NCI-H460 (cell line): ENCODE data around the gene ENOX2. TPM values are rescaled to one million over a fixed set of nuclear protein-coding genes. Genes with fewer than 3 reads are reported as not detected.

Experiments used
- DNase-seq: peaks from one replicate; pipeline ENCODE4 v3.0.0-alpha.2; 2016; ENCODE audit warnings: low read depth; ENCODE audit errors: extremely low read depth
- total RNA-seq: library from RNA; depleted of rRNA; stranded (reverse); fragments of >200 nt; shearing (Covaris generic); gene quantifications from 2 replicates; pipeline ENCODE4 v1.2.3, GENCODE V29; 2014

The ENOX2 gene
- total RNA-seq, 1 experiment from 2014 or later, result 14.6 TPM

DNA sequence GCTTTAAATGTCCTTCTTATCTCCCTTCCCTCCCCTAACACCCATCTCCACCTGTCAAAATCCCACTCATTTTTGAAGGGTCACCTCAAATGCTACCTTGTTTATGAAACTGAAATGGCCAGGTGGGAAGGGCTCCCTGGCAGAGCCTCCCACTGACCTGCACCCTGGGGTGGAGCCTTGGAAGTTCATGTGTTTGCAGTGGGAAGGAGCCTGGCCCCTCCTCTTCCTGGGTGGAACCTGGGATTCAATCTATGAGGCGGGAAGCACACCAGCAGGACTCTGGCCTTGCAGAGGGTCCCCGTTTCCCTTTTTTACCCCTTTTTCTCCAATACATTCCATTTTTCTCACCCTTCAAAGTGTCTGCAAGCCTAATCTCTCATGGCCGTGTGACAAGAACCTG lies 197.4 kb downstream of the ENOX2 start:
- no peak for DNase-seq

DNA sequence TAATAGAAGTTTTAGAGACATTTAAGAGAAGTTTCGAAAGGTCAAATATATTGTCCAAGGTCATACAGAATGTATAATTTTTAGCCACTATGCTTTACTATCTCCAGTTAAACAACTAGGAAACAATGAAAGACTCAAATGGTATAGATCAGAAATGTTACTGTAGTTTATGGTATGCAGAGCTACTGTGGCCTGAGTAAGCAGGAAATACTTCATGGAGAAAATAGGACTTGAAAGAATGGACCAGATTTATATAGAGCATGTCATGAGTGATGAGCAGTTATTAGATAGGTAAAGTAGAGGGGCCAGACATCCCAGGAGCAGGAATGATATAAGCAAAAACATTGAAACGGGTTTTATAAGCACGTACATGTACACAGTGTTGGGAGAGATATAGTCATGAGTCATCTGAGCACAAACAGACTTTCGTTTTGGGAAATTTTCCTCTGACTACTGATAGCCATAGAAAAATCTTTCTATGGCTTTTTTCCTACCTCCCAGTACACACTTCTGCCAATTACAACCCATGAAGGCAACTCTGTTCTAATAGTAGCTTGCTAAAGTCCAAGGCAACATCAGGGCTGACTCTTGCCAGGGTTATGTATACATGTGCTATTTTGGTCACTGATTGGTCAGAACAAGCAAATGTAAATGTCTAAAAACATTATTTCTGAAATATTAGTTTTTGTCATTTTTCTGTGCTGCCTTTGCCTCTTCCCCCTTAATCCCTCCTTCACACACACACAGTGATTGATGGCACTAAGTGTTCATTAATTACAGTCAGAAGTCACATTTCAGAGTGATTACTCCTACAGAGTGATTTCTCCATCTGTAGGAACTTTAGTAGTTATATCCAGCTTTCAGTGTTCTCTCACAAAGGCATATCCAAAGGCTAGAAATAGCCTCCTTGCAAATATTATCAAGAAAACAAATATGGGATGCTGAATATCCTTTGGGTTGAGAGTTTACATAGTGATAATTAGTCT lies 198.7 kb downstream of the ENOX2 start:
- no peak for DNase-seq

DNA sequence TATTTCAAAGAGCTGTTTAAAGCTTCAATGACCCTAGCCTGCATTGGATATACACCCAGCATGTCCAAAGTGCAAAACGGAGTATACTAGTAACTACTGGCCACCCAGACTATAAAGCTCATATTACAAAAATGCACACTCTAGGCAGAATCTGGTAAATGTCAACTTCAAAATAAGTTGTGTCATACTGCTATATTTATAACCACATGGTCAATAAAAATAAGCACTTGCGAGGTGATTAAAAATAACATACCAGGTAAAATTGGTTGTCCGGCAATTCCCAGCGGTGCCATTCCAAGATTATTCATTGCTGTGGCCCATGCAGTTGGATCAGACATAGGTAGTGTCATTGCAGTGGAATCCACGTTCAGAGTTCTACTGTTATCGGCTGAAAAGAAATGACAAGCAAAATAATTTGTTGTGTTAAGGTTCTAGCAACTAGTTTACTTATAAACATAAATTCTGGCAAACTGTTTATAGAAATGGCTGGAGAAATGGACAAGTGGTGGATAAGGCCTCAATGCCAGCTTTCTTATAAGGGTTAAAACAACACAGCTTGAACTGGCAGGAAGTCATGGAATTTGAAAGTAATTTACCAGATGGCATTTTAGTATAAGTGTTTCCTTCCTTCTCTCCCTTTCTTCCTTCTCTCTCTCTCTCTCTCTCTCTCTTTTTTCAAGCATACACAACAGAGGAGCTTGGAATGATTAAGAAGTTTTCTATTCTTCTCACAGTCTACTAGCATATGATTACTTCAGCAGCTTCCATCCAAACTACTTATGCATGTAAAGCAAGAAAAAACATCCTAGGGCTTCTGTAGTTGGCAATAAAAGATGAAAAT lies 199.9 kb downstream of the ENOX2 start:
- no peak for DNase-seq

DNA sequence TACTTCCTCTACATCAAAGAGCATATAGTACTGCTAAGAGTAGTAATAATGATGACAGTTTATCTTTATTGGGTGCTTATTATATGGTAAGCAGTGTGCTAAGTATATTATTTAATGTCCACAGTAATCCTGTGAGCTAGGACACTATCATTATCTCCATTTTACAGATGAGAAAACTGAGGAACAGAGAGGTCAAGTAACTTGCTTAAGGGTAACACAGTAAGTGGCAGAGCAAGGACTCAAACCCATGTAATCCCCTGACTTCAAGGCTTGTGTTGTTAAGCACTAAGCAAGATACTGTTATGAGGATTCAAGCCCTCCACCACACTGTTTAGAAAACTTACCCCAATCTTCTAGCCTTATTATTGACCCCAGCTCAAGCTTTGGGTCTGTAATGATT lies 202.4 kb downstream of the ENOX2 start:
- no peak for DNase-seq

DNA sequence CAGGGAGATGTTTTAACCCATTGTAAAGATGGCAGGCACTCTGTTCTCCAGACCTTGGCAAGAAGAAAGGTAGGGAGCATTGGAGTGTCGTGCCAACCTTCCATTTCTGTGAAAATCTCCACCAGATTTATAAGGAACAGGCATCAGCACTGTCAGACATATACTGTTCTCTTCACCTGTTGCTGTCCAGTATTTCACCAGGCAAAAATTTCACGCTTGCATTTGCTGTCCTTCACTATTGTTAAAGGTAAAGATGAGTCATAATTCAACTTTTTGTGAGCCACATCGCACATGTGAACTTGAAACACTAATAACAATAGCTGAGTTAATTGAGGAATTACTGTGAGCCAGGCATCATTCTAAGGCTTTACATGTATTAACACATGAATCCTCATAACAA lies 203.4 kb downstream of the ENOX2 start:
- DNase-seq, result no peak

DNA sequence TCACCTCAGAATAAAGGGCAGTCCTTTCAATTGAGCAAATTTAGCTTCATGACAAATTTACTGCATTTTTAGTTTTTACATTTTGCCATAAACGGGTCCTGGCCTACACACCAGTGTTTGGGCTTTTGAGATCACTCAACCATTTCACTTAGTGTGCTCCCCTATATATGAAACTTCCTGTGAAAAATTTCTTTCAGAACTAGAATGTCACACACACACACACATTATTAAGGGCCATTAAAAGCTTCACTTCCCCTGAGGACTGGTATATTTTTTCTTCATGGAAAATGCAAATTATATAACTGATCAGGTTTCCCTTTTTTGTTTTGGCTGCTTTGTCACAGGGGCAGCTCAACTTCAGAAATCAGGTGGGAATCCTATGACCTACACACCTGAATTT lies 206.5 kb downstream of the ENOX2 start:
- DNase-seq, result no peak

DNA sequence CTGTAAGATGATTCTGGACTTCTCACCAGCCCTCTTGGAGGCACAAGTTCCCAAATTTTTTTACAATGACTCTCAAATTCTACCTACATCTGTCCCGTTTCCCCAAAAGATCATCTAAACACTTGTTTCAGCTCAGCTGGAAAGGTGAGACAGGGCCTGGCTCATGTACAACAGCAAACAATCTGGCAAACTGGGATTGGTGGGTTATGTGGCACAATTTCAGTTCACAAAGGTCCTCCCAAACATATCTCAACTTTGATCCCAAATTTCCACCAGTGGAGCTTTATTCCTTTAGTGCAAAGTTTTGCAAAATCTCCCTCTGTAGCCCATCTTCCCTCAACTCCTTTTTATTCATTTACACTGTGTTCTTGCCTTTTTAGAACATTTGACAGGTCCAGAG lies 207.1 kb downstream of the ENOX2 start:
- DNase-seq, result no peak

DNA sequence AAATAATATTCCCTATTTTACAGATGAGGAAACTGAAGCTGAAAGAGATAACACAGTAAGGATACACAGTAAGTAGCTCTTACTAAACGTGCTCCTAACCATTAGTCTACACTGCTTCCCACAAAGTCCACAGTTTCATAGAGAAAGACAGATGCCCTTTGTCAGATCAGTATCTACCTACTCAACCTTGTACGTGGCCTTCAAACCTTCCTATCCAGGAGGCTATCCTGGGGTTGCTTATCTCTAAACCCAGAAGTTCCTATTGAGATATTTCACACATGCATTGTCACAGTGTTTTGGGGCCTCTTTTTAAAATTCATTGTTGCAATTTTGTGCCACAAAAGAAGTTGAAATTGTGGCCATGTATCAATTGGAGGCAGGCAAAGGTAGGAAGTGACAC lies 208.0 kb downstream of the ENOX2 start:
- DNase-seq, result no peak

DNA sequence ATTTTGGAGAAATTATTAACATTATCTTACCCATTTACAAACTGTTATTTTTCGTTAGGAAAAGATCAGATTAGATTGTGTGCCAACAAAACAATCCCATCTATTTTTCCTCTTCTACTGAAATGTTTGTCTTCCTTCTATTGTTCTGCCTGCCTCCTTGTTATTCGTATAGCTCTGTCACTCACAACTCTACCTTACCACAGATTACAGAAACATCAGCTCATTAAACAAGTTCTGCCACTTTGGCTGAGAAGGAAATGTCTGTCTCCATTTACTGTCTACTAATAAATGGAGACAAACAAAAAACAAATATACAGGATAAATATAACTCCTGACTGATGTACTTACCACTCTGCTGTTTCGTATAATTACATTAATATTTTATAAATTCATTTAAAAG lies 211.4 kb downstream of the ENOX2 start:
- no peak for DNase-seq

DNA sequence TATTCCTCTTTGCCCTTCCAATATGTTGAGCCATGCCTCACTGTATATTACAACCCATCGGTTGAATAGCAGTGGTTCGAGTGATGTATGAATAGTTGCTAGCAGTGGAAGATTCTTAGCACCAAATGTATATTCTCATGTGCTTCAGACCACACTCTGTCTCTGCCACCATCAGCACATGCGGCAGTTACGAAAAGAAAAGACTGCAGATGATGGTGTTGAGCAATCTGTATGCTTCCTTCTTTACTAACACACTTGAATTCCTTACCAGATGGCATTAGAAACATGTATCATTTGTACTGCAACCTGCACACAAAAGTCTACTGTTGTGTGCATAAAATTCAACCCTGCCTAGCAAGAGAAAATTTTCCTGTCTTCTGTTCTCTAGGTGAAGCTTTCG lies 214.6 kb downstream of the ENOX2 start:
- no peak for DNase-seq

DNA sequence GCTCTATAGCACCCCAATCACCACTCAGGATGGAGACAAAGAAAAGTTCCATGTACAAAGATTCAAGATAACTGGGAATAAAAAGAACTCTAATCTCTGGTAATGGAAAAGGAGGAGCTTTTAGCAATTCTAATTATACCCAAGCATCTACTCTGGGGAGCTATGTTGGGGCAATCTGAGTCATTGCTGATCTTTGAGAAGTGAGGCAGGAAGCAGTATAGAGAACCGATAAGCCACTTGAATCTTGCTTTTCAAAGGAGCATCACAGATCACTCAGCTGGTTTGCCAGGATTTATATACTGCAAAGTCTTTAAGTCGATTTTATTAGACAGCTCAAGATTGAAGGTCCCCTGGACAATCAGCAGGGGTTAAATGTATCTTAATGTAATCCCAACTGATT lies 220.0 kb downstream of the ENOX2 start:
- DNase-seq, result no peak

DNA sequence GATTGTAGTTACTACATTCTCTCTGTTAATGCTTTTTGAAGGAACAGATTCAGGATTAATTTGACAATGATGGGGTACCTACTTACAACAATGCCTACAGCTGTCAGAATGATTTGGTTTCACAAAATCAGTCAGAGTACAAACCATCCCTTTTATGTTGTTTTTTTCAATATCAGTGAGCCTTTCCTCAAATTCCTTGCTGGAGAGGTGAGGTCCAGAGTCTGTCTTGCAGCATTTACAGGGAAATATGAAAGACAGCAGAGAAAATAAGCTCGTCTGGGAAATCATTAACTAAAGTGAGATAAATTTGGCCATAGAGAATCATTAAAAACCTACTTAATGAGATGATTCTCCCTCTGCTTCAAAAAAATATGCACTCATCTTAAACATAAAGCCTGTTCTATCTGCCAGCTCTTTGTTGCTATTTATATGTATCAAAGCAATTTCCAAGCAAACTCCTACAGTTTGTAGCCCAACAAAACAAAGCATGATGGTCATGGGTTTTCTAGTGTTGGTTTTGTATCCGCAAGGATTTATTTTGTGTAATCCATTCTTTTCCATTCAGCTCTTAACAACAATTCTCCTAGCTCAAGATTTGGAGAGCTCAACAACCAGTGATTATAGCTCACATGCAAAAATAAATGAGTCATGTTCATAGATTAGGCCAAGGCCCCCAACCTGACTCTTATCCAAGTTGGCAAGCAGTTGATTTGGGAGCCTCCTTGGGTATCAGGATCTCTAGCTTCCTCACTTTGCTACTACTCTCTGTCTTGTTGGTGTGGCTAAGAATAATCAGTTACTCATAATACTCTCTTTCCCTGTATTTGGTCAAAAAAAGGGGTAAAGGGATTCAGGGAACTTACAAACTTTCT lies 222.6 kb downstream of the ENOX2 start:
- DNase-seq, result no peak

DNA sequence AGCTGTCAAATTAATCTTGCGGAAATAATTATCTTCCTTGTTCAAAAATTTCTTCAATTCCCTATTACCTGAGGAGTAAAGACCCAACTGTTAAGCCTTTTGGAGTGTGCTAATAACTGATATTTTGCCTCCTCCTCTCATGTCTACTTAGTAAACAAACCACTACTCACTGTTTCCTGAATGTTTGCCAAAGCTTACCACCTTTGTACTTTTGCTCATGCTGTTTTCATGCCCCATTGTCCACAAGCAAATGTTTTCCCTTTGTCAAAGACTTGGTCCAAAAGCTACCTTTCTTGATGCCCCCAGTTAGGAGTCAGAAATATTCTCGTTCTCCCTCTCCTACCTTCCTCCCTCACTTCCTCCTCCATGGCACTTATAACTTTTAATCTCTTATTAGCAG lies 226.1 kb downstream of the ENOX2 start:
- DNase-seq, result no peak

DNA sequence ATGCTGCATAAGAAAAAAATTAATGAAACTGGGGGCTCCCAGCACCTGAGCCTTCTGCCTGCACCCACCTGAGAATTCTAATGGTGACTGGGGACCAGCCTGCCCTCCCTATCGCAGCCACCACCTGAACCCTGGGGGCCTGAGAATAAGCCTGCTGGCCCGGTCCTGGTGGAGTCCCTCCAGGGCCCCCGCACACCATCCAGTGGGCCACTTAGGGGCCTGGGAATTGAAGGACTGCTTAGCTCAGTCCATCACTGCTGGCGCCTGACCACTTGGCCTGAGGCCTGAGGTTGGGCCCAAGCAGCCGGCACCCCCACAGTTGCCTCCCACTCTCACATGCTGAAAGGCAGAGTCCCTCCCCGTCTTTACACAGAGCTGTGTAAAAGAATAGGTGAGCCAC lies 230.8 kb downstream of the ENOX2 start:
- no peak for DNase-seq

DNA sequence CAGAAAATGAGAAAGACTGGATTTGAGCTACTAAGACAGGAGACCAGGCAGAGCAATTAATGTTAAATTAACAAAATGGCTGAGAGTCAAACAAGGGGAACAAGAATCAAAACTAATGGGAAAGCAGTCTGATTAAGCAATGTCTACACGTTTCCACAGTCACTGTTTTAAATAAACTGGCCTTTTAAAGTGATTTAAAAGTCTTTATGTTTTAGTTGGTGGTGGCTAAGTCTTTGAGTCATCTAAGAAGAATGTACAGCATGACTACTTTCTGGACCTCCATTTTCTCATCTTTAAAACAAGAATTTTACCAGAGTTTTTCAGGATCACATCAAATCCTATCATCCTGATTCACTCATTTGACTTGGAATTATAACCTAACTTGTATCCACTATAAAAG lies 233.8 kb downstream of the ENOX2 start:
- DNase-seq, result no peak

DNA sequence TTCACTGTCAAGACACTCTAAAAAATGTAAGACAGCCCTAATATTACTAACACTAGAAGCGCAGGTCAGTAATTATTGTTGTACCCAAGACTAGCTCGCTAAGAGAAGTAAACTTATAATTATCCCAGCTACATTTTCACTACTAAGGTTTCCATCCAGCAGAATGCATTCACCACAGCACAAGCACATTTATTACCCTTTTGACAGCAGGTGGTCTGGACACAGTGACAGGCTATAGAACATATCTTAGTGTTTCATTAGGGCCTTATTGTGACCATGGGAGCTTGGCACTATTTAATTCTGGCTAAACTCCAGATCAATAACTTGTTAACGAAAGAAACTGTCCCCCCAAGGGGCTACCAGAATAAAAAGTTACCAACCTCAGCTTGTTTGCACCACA lies 237.7 kb downstream of the ENOX2 start:
- no peak for DNase-seq

DNA sequence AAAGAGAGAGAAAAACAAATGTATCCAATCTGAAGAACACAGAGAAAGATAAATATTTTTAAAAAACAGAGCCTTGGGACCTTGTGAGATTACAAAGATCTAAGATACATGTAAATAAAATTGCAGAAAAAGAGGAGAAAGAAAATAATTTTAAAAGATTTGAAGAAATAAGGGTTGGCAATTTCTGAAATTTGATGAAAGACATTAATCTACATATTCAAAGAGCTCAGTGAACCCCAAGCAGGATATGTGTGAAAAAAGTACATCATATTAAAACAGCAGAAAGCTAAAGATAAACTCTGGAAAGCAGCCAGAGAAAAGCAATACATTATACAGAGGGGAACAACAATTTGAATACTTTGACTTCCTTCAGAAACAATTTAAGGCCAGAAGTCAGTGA lies 244.7 kb downstream of the ENOX2 start:
- no peak for DNase-seq

DNA sequence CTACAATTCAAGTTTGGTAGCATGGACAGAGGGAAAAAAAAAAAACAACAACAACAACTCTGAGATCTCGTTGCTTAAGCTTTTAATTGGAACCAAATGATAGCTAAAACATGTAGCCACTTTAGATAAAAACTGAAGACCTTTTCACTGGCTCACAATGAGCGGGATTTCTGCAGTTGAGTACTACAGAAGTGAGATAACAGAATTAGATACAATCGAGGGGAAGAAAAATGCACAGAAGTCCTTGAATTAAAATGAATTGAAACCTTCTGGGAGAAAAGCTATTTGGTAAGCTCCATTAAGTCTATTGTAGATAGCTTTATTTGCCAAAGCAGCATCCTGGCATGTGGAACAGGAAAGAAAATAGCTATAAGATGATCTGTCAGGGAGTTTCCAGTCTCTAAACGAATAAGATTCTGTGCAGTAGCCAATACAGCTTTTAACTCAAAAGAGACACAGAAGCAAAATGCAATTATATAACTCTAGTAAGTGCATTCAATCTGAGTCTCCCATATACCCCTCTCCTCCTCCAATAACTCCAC lies 248.5 kb downstream of the ENOX2 start:
- DNase-seq, result no peak

DNA sequence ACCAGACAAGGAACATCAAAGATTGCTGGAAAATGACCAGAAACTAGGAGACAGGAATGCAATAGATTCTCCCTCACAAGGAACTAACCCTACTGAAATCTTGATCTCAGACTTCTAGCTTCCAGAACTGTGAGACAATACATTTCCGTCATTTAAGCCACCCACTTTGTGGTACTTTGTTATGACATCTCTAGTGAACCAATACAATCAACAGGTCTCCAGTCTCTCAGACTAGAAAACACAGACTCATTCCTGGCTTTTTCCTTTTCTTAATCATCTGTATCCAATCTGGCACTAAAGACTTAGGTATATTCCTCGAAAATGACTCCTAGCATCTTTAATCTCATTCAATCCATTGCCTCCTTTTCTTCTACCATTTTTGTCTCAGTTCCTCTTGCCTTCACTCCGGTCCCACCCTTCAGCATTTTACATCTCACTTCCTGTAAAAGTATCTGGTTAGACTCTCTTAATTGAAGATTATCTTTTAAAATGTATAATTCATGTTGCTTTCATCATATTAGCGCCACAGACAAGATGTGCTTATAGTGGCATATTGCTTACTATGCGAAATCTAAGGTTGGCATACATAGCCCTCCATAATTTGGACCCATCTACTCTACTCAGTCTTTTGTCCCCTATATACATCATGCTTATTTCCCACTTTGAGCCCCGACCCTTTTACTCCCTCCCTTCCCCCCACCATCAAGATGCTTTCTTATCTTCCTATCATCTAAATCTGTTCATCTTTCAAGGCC lies 250.0 kb downstream of the ENOX2 start:
- DNase-seq, result no peak

DNA sequence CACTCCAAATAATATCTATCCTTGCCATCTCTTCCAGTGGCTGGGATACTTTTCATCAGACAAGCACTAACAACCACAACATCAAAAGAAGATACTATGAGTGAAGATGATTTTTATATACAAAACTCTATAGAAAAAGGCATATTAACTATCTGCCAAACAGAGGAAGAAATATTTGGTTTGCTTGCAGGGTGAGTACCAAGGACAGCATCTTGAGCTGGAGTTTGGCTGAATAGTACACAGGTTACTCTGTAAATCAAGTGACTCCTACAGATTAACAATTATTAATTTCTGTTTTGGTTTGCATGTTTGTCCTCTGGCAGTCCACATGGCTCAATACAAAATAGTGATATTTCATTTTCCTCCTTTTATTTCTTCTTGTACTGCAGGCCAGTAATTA lies 253.3 kb downstream of the ENOX2 start:
- no peak for DNase-seq
